GM12864 (cell line): ENCODE data around the gene TMEM98.
"Not testable (repeated sequence)": the region's sequence is repeated elsewhere in the genome, so short reads cannot be mapped to it uniquely, and the experiment has no call there.

Source experiments
- DNase-seq: peaks from one replicate; pipeline ENCODE4 v3.0.0-alpha.2; 2011; ENCODE audit warnings: low read depth
- H3K4me3 ChIP-seq: 2 replicates; pipeline ENCODE4 v1.5.1; 2011; ENCODE audit warnings: mild to moderate bottlenecking, low read depth, low read length, control low read depth
- TF ChIP-seq, protein P1 (sequence below): IDR thresholded peaks from 2 replicates; pipeline ENCODE4 v1.5.1; 2011; ENCODE audit warnings: low read depth, mild to moderate bottlenecking, moderate library complexity, low read length, control low read depth, inconsistent platforms; ENCODE audit errors: missing control alignments

The TMEM98 gene

DNA sequence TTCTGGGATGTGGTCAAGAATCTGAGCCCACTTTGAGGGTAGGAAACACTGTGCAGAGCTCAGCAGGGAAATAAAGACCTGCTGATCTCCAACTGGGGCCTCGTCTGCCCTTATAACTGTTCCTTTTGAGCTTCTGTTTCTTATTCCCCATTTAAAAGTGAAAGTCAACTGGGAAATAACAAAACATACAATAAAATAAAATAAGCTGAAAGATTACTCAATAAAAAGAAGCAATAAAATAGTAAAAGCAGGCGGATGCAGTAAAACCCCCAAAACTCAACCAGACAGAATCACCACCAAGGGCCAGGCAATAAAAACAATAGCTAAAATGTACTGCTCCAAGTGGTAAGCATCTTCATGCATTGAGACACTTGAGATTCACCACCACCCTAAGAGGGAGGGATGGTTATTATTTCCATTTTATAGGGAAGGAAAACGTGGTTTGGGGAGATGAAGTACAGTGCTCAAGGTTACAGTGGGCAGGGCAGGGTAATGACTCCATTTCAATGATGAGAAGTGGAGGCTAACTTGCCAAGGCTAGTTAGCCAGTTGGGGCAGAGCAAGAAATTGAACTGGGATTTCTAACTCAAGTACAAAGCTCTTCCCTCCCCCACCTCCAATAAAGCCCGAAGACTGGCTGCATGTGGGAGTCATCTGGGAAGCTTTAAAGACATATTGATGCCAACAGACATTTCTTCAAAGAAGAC is 57.2 kb downstream of the TMEM98 start:
- TF ChIP-seq, protein P1, sequence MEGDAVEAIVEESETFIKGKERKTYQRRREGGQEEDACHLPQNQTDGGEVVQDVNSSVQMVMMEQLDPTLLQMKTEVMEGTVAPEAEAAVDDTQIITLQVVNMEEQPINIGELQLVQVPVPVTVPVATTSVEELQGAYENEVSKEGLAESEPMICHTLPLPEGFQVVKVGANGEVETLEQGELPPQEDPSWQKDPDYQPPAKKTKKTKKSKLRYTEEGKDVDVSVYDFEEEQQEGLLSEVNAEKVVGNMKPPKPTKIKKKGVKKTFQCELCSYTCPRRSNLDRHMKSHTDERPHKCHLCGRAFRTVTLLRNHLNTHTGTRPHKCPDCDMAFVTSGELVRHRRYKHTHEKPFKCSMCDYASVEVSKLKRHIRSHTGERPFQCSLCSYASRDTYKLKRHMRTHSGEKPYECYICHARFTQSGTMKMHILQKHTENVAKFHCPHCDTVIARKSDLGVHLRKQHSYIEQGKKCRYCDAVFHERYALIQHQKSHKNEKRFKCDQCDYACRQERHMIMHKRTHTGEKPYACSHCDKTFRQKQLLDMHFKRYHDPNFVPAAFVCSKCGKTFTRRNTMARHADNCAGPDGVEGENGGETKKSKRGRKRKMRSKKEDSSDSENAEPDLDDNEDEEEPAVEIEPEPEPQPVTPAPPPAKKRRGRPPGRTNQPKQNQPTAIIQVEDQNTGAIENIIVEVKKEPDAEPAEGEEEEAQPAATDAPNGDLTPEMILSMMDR: no peak
- no peak for DNase-seq
- no peak overlapping the region for H3K4me3 ChIP-seq

DNA sequence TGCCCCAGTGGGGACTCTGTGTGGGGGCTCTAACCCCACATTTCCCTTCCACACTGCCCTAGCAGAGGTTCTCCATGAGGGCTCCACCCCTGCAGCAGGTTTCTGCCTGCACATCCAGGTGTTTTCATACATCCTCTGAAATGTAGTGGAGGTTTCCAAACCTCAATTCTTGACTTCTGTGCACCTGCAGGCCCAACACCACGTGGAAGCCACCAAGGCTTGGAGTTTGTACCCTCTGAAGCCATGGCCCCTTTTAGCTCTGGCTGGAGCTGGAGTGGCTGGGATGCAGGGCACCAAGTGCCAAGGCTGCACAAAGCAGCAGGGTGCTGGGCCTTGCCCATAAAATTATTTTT is 59.5 kb downstream of the TMEM98 start:
- H3K4me3 ChIP-seq, DNase-seq: not testable (repeated sequence)

DNA sequence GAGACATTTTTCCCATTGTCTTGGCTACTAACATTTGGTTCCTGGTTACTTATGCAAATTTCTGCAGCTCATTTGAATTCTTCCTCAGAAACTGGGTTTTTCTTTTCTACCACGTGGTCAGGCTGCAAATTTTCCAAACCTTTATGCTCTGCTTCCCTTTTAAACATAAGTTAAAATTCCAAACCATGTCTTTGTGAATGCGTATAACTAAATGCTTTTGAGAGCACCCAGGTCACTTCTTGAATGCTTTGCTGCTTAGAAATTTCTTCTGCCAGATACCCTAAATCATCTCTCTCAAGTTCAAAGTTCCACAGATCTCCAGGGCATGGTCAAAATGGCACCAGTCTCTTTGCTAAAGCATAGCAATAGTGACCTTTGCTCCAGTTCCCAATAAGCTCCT is 59.9 kb downstream of the TMEM98 start:
- not testable (repeated sequence) for DNase-seq, H3K4me3 ChIP-seq

DNA sequence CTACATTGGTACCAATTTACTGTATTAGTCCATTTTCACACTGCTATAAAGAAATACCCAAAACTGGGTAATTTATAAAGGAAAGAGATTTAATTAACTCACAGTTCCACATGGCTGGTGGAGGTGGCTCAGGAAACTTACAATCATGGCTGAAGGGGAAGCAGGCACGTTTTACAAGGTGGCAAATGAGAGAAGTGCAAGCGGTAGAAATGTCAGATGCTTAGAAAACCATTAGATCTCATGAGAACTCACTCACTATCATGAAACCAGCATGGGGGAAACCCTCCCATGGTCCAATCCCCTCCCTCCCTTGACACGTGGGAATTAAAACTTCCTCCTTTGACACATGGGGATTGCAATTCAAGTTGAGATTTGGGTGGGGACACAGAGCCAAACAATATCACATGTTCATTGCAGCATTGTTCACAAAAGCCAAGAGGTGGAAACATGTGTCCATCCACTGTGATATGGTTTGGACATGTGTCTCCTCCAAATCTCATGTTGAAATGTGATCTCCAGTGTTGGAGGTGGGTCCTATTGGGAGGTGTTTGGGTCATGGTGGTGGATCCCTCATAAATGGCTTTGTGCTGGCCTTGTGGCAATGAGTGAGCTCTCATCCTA is 60.6 kb downstream of the TMEM98 start:
- TF ChIP-seq, protein P1: no peak
- no peak for DNase-seq

DNA sequence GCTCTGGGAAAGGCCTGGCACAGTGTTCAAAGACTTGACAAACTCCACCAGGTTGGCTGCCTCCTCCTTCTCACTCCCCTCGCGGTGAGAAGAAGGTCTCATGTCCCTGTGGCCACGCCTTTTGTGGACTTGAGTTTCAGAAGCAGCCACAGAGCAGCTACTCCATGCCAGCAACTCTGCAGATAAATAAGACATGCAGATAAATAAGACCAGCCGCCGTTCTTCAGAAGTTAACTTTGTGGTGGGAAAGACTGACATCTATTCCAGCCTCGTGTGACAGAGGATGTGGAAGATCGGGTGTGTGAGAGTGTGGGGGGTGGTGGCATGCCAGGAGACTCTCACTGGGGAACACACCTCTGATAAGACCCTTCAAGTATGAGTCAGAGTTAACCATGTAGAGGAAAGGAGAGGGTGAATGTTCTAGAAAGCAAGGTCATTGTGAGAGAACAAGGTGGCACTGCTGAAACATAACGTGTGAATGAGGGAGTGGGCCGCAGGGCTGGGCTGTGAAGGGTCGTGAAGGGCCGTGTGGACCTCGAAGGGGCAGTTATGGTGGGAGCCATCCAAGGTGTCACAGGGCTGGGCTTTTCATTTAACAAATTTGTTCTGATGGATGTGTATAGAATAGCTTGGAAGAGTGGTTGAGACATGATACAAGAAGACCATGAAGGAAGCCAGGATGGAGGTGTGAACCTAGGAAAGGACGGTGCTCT is 64.5 kb downstream of the TMEM98 start:
- no peak for DNase-seq
- TF ChIP-seq, protein P1: no peak
- H3K4me3 ChIP-seq: no peak overlapping the region

More for the DNA sequence above, 60.6 kb downstream of the TMEM98 start:
- H3K4me3 ChIP-seq: no peak overlapping the region

DNA sequence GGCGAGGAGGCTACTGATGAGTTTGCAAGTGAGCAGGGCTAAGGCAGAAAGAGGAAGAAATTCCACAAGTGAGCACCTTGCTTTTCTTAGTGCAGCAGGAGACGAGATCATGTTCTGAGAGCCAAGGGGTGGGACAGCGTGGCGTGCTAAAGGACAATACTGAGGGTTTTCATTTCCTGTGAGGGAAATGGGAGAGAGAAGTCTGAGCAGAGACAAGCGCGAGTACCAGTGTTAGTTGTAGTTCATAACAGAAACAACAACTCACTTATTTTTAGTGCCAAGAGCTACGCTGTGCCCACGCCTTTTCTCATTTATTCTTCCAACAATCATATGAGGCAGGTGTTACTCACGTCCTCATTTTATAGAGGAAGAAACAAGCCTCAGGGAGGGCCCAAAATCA is 66.0 kb downstream of the TMEM98 start:
- H3K4me3 ChIP-seq: no peak overlapping the region
- DNase-seq: peak; percentile 46
- TF ChIP-seq, protein P1: no peak
